K562 (cell line): ENCODE results near the gene CGREF1.

Experiments
- ARID1B ChIP-seq: fragments of 450-650 bp; IDR thresholded peaks from 2 replicates; pipeline ENCODE4 v1.6.1; 2016; ENCODE audit warnings: antibody characterized with exemption, mild to moderate bottlenecking, inconsistent platforms
- BDP1 ChIP-seq: IDR thresholded peaks from 3 replicates; pipeline ENCODE4 v1.6.1; 2011; ENCODE audit not compliant: insufficient read length, insufficient read depth
- ELF1 ChIP-seq: fragments of 200-800 bp; sonication (Bioruptor generic); IDR thresholded peaks from 2 replicates; pipeline ENCODE4 v1.6.1; 2016; ENCODE audit warnings: missing genetic modification characterization, missing compliant biosample characterization
- ETV5 ChIP-seq: sonication (generic); formaldehyde crosslinking; IDR thresholded peaks from 2 replicates; pipeline ENCODE4 v1.4.0; 2020; ENCODE audit warnings: low read depth, mild to moderate bottlenecking, missing genetic modification reagents
- NFIC ChIP-seq: fragments of 450-650 bp; IDR thresholded peaks from 2 replicates; pipeline ENCODE4 v1.6.1; 2017; ENCODE audit warnings: mild to moderate bottlenecking, inconsistent platforms
- NR2F6 ChIP-seq: fragments of 450-650 bp; formaldehyde crosslinking; IDR thresholded peaks from 2 replicates; pipeline ENCODE4 v1.4.0; 2020; ENCODE audit warnings: mild to moderate bottlenecking
- RBFOX2 ChIP-seq: fragments of 200-400 bp; formaldehyde crosslinking; IDR thresholded peaks from 2 replicates; pipeline ENCODE4 v1.6.1; 2017; ENCODE audit warnings: low read depth, mild to moderate bottlenecking, low read length, moderate library complexity
- SMARCB1 ChIP-seq: IDR thresholded peaks from 2 replicates; pipeline ENCODE4 v1.6.1; 2011; ENCODE audit warnings: improper control_type of control experiment, low read depth; ENCODE audit not compliant: insufficient read length
- SP1 ChIP-seq: sonication (generic); formaldehyde crosslinking; IDR thresholded peaks from 2 replicates; pipeline ENCODE4 v1.8.1; 2022; ENCODE audit warnings: mild to moderate bottlenecking, missing genetic modification reagents
- STAG1 ChIP-seq: sonication (generic); formaldehyde crosslinking; IDR thresholded peaks from 2 replicates; pipeline ENCODE4 v1.5.0; 2020; ENCODE audit warnings: missing genetic modification reagents, borderline replicate concordance
- ZNF140 ChIP-seq: fragments of 250-450 bp; sonication (Bioruptor Pico); IDR thresholded peaks from 2 replicates; pipeline ENCODE4 v1.8.0; 2021; ENCODE audit warnings: moderate library complexity, mild to moderate bottlenecking, inconsistent platforms
- TF ChIP-seq, protein P1 (sequence below): sonication (generic); formaldehyde crosslinking; IDR thresholded peaks from 2 replicates; pipeline ENCODE4 v1.8.0; 2022; ENCODE audit warnings: mild to moderate bottlenecking, missing genetic modification reagents, borderline replicate concordance
- TF ChIP-seq, protein P2 (sequence below): sonication (generic); formaldehyde crosslinking; IDR thresholded peaks from 2 replicates; pipeline ENCODE4 v1.9.0; 2022; ENCODE audit warnings: mild to moderate bottlenecking, missing genetic modification reagents

DNA sequence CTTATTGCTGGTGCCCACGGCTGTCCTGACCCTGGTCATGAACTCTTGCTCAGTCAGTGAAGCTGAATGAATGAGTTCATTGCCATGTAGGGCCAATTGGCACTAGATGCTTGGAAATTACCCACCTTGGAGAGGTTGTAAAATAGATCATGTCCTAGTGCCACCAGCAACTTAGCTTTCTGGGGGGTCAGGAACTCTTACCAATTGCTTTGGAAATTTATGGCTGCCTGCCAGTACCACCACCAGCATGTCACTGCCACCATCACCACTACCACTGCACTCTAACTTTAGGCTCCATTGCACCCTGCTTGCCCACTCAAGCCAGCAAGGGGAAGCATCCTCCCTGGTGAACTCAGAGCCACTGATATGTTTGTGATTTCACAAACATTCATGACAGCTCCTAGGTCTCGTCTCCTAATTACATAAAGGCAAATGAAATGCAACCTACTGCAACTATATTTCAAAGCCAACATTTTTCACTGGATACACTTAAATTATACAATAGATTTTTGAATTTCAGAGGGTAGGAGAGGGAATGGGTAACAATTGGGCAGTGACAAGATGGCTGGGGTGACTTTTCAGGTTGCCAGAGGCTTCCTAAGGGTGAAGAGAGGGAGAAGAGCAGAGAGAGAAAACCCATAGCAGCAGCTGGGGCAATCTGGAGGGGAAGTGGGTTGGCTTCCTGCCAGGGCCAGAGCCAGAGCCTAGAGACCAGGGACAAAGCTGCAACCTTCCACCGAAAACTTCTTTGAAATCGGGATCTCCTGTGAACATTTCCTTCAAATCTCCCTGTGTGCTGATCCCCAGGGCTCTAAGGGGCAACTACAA lies 44.0 kb downstream of the CGREF1 start:
- no peak for TF ChIP-seq SMARCB1
- TF ChIP-seq BDP1: no peak
- TF ChIP-seq RBFOX2: no peak
- no peak for TF ChIP-seq ETV5 (CRISPR knock-in tag)
- no peak for TF ChIP-seq ELF1 (tag)
- TF ChIP-seq, protein P1, sequence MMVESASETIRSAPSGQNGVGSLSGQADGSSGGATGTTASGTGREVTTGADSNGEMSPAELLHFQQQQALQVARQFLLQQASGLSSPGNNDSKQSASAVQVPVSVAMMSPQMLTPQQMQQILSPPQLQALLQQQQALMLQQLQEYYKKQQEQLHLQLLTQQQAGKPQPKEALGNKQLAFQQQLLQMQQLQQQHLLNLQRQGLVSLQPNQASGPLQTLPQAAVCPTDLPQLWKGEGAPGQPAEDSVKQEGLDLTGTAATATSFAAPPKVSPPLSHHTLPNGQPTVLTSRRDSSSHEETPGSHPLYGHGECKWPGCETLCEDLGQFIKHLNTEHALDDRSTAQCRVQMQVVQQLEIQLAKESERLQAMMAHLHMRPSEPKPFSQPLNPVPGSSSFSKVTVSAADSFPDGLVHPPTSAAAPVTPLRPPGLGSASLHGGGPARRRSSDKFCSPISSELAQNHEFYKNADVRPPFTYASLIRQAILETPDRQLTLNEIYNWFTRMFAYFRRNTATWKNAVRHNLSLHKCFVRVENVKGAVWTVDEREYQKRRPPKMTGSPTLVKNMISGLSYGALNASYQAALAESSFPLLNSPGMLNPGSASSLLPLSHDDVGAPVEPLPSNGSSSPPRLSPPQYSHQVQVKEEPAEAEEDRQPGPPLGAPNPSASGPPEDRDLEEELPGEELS (CRISPR knock-in tag): no peak
- no peak for TF ChIP-seq STAG1 (CRISPR knock-in tag)
- peak; percentile 95 for TF ChIP-seq NFIC
- no peak for TF ChIP-seq ZNF140
- TF ChIP-seq, protein P2, sequence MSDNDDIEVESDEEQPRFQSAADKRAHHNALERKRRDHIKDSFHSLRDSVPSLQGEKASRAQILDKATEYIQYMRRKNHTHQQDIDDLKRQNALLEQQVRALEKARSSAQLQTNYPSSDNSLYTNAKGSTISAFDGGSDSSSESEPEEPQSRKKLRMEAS (CRISPR knock-in tag): no peak
- no peak for TF ChIP-seq SP1 (CRISPR knock-in tag)
- no peak for TF ChIP-seq ARID1B
- TF ChIP-seq NR2F6 (CRISPR knock-in tag): no peak
